CD14-positive monocyte (primary cell): Measurements from ENCODE around the gene SLC27A2. TPM values are rescaled to one million over a fixed set of nuclear protein-coding genes. Genes with fewer than 3 reads are reported as not detected.
"Not testable (repeated sequence)": the region's sequence is repeated elsewhere in the genome, so short reads cannot be mapped to it uniquely, and the experiment has no call there.

Experiments used
- DNase-seq, 3 donors: peaks; one replicate each; pipeline ENCODE4 v3.0.0-alpha.2; 2011 to 2022
- H2AFZ ChIP-seq: 2 replicates; pipeline ENCODE4 v1.6.0; 2012; ENCODE audit warnings: mild to moderate bottlenecking, low read depth, low read length, inconsistent platforms; ENCODE audit not compliant: insufficient read depth, poor library complexity, severe bottlenecking
- H3K27ac ChIP-seq, 2 donors: 1 replicate in 1 of 2; 2 replicates in 1 of 2; pipeline ENCODE4 v1.5.1; 2012 to 2013; ENCODE audit warnings: low read length in 2 of 2, control low read depth in 1 of 2, inconsistent platforms in 1 of 2, low read depth in 1 of 2, mild to moderate bottlenecking in 1 of 2
- H3K27me3 ChIP-seq, 2 donors: one replicate each; pipeline versions ENCODE4 v1.6.0 to v1.6.1; 2011 to 2013; ENCODE audit warnings: low read length in 2 of 2; ENCODE audit not compliant: control insufficient read depth in 2 of 2, insufficient read depth in 2 of 2
- H3K36me3 ChIP-seq, 2 donors: replicated peaks in 1 of 2; 1 replicate in 1 of 2; 2 replicates in 1 of 2; pipeline versions ENCODE4 v1.5.1 to v1.6.1; 2012 to 2013; ENCODE audit warnings: low read length in 2 of 2, control low read depth in 1 of 2, inconsistent platforms in 1 of 2, mild to moderate bottlenecking in 1 of 2; ENCODE audit not compliant: insufficient read depth in 2 of 2, control insufficient read depth in 1 of 2
- H3K4me1 ChIP-seq, 2 donors: 1 replicate in 1 of 2; 2 replicates in 1 of 2; pipeline versions ENCODE4 v1.5.1 to v1.6.1; 2012 to 2013; ENCODE audit warnings: low read length in 2 of 2, control low read depth in 1 of 2, inconsistent platforms in 1 of 2, mild to moderate bottlenecking in 1 of 2, moderate library complexity in 1 of 2; ENCODE audit not compliant: insufficient read depth in 2 of 2, control insufficient read depth in 1 of 2
- H3K4me2 ChIP-seq: replicated peaks from 2 replicates; pipeline ENCODE3; 2012; ENCODE audit warnings: low read length, moderate library complexity, mild to moderate bottlenecking; ENCODE audit not compliant: poor library complexity, severe bottlenecking; ENCODE audit errors: extremely low read depth
- H3K4me3 ChIP-seq, 3 experiments: fragments of 200-600 bp in 1 of 3; sonication (generic) in 1 of 3; replicated peaks in 1 of 3; 1 replicate in 2 of 3; 2 replicates in 1 of 3; pipeline ENCODE4 v1.5.1; 2011 to 2013; ENCODE audit warnings: low read length in 3 of 3, mild to moderate bottlenecking in 3 of 3, control low read depth in 2 of 3, low read depth in 2 of 3, inconsistent platforms in 1 of 3, moderate library complexity in 1 of 3
- H3K79me2 ChIP-seq: 2 replicates; pipeline ENCODE4 v1.6.0; 2012; ENCODE audit warnings: mild to moderate bottlenecking, control low read depth, inconsistent platforms, low read length, moderate library complexity; ENCODE audit not compliant: insufficient read depth
- H3K9ac ChIP-seq: 2 replicates; pipeline ENCODE4 v1.6.0; 2017; ENCODE audit warnings: low read length, mild to moderate bottlenecking; ENCODE audit not compliant: insufficient read depth, poor library complexity, severe bottlenecking
- H3K9me3 ChIP-seq, 2 donors: replicated peaks in 1 of 2; 1 replicate in 1 of 2; 2 replicates in 1 of 2; pipeline versions ENCODE4 v1.5.1 to v1.6.1; 2012 to 2013; ENCODE audit warnings: low read length in 2 of 2, control low read depth in 1 of 2; ENCODE audit not compliant: control insufficient read depth in 1 of 2, insufficient read depth in 1 of 2
- H4K20me1 ChIP-seq: 2 replicates; pipeline ENCODE4 v1.6.0; 2012; ENCODE audit warnings: mild to moderate bottlenecking, low read length, control low read depth, moderate library complexity; ENCODE audit not compliant: insufficient read depth
- H3K27ac Mint-ChIP-seq, 7 donors: one replicate each; pipeline ENCODE4 v1.8.0; 2020; ENCODE audit warnings: mild to moderate bottlenecking in 7 of 7, mixed read lengths in 7 of 7, moderate library complexity in 6 of 7, inconsistent platforms in 2 of 7
- H3K27me3 Mint-ChIP-seq, 3 donors: one replicate each; pipeline ENCODE4 v1.8.0; 2021 to 2022; ENCODE audit warnings: low read depth in 3 of 3, mild to moderate bottlenecking in 3 of 3, mixed read lengths in 3 of 3, moderate library complexity in 3 of 3, inconsistent platforms in 1 of 3
- H3K36me3 Mint-ChIP-seq, 2 donors: one replicate each; pipeline ENCODE4 v1.8.0; 2020; ENCODE audit warnings: mixed read lengths in 2 of 2, inconsistent platforms in 1 of 2, mild to moderate bottlenecking in 1 of 2
- H3K4me1 Mint-ChIP-seq: one replicate; pipeline ENCODE4 v1.8.0; 2020; ENCODE audit warnings: mild to moderate bottlenecking, mixed read lengths
- H3K4me3 Mint-ChIP-seq, 2 donors: one replicate each; pipeline ENCODE4 v1.8.0; 2020; ENCODE audit warnings: mild to moderate bottlenecking in 2 of 2, mixed read lengths in 2 of 2, moderate library complexity in 1 of 2
- H3K9me3 Mint-ChIP-seq, 7 donors: one replicate each; pipeline ENCODE4 v1.8.0; 2020 to 2022; ENCODE audit warnings: mixed read lengths in 7 of 7, mild to moderate bottlenecking in 6 of 7, moderate library complexity in 6 of 7, inconsistent platforms in 2 of 7
- CTCF ChIP-seq: fragments of 200-600 bp; IDR thresholded peaks from one replicate; pipeline ENCODE4 v1.8.0; 2022; ENCODE audit warnings: antibody characterized with exemption, mild to moderate bottlenecking
- WGBS: methylation state at CpG from one replicate; pipeline ENCODE4 v1.1.5; 2013; ENCODE audit warnings: missing lambda C conversion rate; ENCODE audit not compliant: insufficient coverage; 5-methylcytosine and 5-hydroxymethylcytosine counted together
- intact Hi-C, 2 donors: fragments of 100-400 bp; cut with micrococcal nuclease; formaldehyde crosslinking; loops; one replicate each; pipeline versions ENCODE4 v1.15.0 to v1.15.1; 2023
- polyA plus RNA-seq, 3 donors: library from polyadenylated mRNA; depleted of rRNA in 1 of 3; unstranded in 2 of 3; stranded (reverse) in 1 of 3; fragments of 300-500 nt in 2 of 3; fragments of >200 nt in 1 of 3; fragmentation: Illumina TruSeq in 2 of 3; gene quantifications; 1 replicate in 2 of 3; 2 replicates in 1 of 3; pipeline ENCODE4 v1.2.3, GENCODE V29; 2012 to 2021

Gene SLC27A2
- polyA plus RNA-seq, 3 donors, result 0.13 TPM; not detected in 2

- Mint-ChIP-seq H3K9me3 (peaks cover 7 to 15% (median 9%) of the 10 kb centered on the region in 7 donors), H3K4me1 (peaks cover 18% of the 10 kb centered on the region), H3K4me3 (no peak overlapping the region), H3K27me3 (peaks cover 0 to 4% (median 0%) of the 10 kb centered on the region in 3 donors), H3K27ac (no peak overlapping the region), H3K36me3 (no peaks in the 10 kb centered on the region)
- no peak for DNase-seq
- H3K9me3 ChIP-seq, result peaks cover 0 to 3% of the 10 kb centered on the region in 2 donors
- H3K36me3 ChIP-seq, result no peaks in the 10 kb centered on the region
- H3K9ac ChIP-seq, result no peak overlapping the region
- H3K4me2 ChIP-seq, result no peak overlapping the region
- H3K27me3 ChIP-seq, result no peaks in the 10 kb centered on the region
- WGBS, result 40% methylated on average over 1 of the region's 10 CpGs
- no peak overlapping the region for H2AFZ ChIP-seq
- no peak overlapping the region for H3K27ac ChIP-seq
- no peaks in the 10 kb centered on the region for H4K20me1 ChIP-seq
- H3K4me3 ChIP-seq, result no peak overlapping the region
- H3K79me2 ChIP-seq, result no peaks in the 10 kb centered on the region
- peaks cover under 1 to 11% of the 10 kb centered on the region in 2 donors for H3K4me1 ChIP-seq
- no peak for TF ChIP-seq CTCF
- intact Hi-C loops, result no loop called here
These were observed 13.1 kb upstream of the SLC27A2 start for GRCh38 chr15:50168783-50169411.

- peaks cover 7 to 15% (median 9%) of the 10 kb centered on the region in 7 donors for H3K9me3 Mint-ChIP-seq
- H3K9ac ChIP-seq, intact Hi-C loops, H3K4me3 ChIP-seq, H3K9me3 ChIP-seq, H3K27ac ChIP-seq, DNase-seq, H3K27me3 Mint-ChIP-seq, H3K27ac Mint-ChIP-seq, H4K20me1 ChIP-seq, H3K36me3 Mint-ChIP-seq, H2AFZ ChIP-seq, H3K4me3 Mint-ChIP-seq, H3K4me2 ChIP-seq, H3K36me3 ChIP-seq, H3K4me1 Mint-ChIP-seq, H3K27me3 ChIP-seq, H3K79me2 ChIP-seq, H3K4me1 ChIP-seq: not testable (repeated sequence)
- 100% methylated on average over 24 of the region's 35 CpGs for WGBS
These were observed 9.6 kb upstream of the SLC27A2 start for GRCh38 chr15:50172360-50172895.
